Central memory CD4-positive, alpha-beta T cell (primary cell): ENCODE data around the gene C20orf202.

Source experiments
- DNase-seq: peaks from one replicate; pipeline ENCODE4 v3.0.0; 2022

Gene C20orf202

GRCh38 chr20:1184638-1185315 lies 18.5 kb upstream of the C20orf202 start, which contains the start of gene TMEM74B:
TSS of gene TMEM74B (minus strand) at chr20:1184981. CDS start at chr20:1183801, 1,180 bp downstream.
- no peak for DNase-seq

- DNase-seq, result no peak
Measured at GRCh38 chr20:1185316-1185741, 17.9 kb upstream of the C20orf202 start.

GRCh38 chr20:1185790-1186334 lies 17.4 kb upstream of the C20orf202 start:
- DNase-seq, result peak; percentile 18

- no peak for DNase-seq
Measured at GRCh38 chr20:1186367-1186991, 16.8 kb upstream of the C20orf202 start.

- DNase-seq, result no peak
Measured at GRCh38 chr20:1187605-1188171, 15.6 kb upstream of the C20orf202 start.

GRCh38 chr20:1188347-1188746 lies 14.9 kb upstream of the C20orf202 start:
- no peak for DNase-seq

- DNase-seq, result no peak
Measured at GRCh38 chr20:1189827-1190226, 13.4 kb upstream of the C20orf202 start.

GRCh38 chr20:1190847-1191246 lies 12.4 kb upstream of the C20orf202 start:
- no peak for DNase-seq

- DNase-seq, result no peak
Measured at GRCh38 chr20:1191299-1191698, 12.0 kb upstream of the C20orf202 start.

GRCh38 chr20:1195226-1195625 lies 8.0 kb upstream of the C20orf202 start:
- no peak for DNase-seq

- no peak for DNase-seq
Measured at GRCh38 chr20:1196634-1197033, 6.6 kb upstream of the C20orf202 start.

- no peak for DNase-seq
Measured at GRCh38 chr20:1197801-1198200, 5.5 kb upstream of the C20orf202 start.

- no peak for DNase-seq
Measured at GRCh38 chr20:1198751-1199150, 4.5 kb upstream of the C20orf202 start.

- DNase-seq, result no peak
Measured at GRCh38 chr20:1199212-1199873, 3.9 kb upstream of the C20orf202 start.

GRCh38 chr20:1199964-1200363 lies 3.3 kb upstream of the C20orf202 start:
- DNase-seq, result no peak

GRCh38 chr20:1203630-1204029 lies 376 bp downstream of the C20orf202 start:
- no peak for DNase-seq

- no peak for DNase-seq
Measured at GRCh38 chr20:1204113-1204512, 859 bp downstream of the C20orf202 start.

GRCh38 chr20:1204576-1204975 lies 1.3 kb downstream of the C20orf202 start:
- DNase-seq, result no peak

- no peak for DNase-seq
Measured at GRCh38 chr20:1205802-1206201, 2.5 kb downstream of the C20orf202 start.

GRCh38 chr20:1206366-1207148 lies 3.3 kb downstream of the C20orf202 start:
- no peak for DNase-seq

- no peak for DNase-seq
Measured at GRCh38 chr20:1207293-1207878, 4.1 kb downstream of the C20orf202 start.
